ENCODE measurements around the gene TAF5L. TPM values are rescaled to one million over a fixed set of nuclear protein-coding genes. Genes with fewer than 3 reads are reported as not detected.

Gene TAF5L
- total RNA-seq, 3 donors from 2014 or later (not counting 1 experiment from before 2014, with no cell fraction given) = 21.6 to 37.9 (median 32.7) TPM

DNA sequence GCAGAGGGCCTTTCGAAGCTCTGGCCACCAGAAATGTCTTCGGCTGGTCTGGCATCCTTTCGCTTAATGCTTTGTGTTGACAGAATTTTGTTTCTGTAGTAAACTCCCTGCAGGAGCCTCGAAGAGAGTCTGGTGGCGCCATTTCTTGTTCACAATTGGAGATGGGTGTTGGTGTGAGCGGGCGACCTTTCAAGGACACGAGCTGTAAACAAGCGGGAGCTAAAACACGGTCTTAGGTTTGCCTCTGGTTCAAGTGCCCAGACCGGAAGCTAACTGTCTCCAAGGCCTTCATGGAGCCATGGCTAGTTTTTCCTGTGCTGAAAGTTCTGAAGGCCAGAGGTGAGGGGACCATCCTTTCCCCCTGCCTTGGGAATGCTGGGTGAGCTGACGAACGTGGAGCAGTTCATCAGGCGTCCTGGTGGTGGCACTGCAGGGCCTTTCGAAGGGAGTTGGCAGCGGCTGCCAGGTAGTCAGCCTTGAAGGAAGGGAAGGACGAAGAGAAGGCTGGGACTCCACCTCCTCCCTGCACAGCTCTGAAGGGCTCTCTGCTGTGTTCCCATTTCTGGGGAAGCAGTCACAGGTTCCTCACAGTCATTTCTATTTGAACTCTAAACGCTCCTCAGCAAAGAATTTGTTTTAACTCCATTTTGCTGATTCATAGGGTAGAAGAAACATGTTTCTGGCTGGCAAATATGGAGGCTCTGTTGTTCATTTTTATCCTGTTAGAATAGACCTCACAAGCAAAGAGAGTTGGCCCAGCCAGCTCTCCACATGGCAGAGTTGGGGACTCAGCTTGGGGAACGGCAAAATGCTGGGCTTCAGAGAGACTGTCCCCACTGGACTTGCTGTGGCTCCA, 35.3 kb upstream of the TAF5L start:
- H3K4me3 Mint-ChIP-seq = no peak overlapping the region
- no peak overlapping the region for H3K4me3 ChIP-seq (ENCODE audit: low read length)
- H3K4me1 Mint-ChIP-seq = no peaks in the 10 kb centered on the region
- no peaks in the 10 kb centered on the region for H3K27me3 Mint-ChIP-seq (ENCODE audit: low read depth in 2 of 2)
- no peaks in the 10 kb centered on the region for H3K9me3 Mint-ChIP-seq
- no peaks in the 10 kb centered on the region for H3K27me3 ChIP-seq (ENCODE audit: control insufficient read depth, insufficient read depth, low read length)
- intact Hi-C loops (cut with micrococcal nuclease) = loop anchor here (1.0 to 10.0 kb wide), 3 partner anchors 406 to 649 kb away; no protein-coding TSS in a partner anchor
- H3K36me3 ChIP-seq (ENCODE audit: control insufficient read depth, insufficient read depth, low read length) = peaks cover 26% of the 10 kb centered on the region
- WGBS (ENCODE audit: insufficient coverage) = 66% methylated on average over 19 of the region's 19 CpGs
- no peak overlapping the region for H3K27ac ChIP-seq (ENCODE audit: low read length)
- TF ChIP-seq, protein P1, sequence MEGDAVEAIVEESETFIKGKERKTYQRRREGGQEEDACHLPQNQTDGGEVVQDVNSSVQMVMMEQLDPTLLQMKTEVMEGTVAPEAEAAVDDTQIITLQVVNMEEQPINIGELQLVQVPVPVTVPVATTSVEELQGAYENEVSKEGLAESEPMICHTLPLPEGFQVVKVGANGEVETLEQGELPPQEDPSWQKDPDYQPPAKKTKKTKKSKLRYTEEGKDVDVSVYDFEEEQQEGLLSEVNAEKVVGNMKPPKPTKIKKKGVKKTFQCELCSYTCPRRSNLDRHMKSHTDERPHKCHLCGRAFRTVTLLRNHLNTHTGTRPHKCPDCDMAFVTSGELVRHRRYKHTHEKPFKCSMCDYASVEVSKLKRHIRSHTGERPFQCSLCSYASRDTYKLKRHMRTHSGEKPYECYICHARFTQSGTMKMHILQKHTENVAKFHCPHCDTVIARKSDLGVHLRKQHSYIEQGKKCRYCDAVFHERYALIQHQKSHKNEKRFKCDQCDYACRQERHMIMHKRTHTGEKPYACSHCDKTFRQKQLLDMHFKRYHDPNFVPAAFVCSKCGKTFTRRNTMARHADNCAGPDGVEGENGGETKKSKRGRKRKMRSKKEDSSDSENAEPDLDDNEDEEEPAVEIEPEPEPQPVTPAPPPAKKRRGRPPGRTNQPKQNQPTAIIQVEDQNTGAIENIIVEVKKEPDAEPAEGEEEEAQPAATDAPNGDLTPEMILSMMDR (IDR thresholded peaks at IDR 0.05) = peak; percentile 73
- peaks cover 13% of the 10 kb centered on the region for H3K4me1 ChIP-seq (ENCODE audit: control insufficient read depth, insufficient read depth, low read length)
- peak; percentile 53 to 80 for DNase-seq
- no peaks in the 10 kb centered on the region for H3K9me3 ChIP-seq (ENCODE audit: control insufficient read depth, insufficient read depth, low read length)
- H3K36me3 Mint-ChIP-seq = no peaks in the 10 kb centered on the region
- H3K27ac Mint-ChIP-seq = no peak overlapping the region
- peak; percentile 60 to 76 (median 70) for ATAC-seq

DNA sequence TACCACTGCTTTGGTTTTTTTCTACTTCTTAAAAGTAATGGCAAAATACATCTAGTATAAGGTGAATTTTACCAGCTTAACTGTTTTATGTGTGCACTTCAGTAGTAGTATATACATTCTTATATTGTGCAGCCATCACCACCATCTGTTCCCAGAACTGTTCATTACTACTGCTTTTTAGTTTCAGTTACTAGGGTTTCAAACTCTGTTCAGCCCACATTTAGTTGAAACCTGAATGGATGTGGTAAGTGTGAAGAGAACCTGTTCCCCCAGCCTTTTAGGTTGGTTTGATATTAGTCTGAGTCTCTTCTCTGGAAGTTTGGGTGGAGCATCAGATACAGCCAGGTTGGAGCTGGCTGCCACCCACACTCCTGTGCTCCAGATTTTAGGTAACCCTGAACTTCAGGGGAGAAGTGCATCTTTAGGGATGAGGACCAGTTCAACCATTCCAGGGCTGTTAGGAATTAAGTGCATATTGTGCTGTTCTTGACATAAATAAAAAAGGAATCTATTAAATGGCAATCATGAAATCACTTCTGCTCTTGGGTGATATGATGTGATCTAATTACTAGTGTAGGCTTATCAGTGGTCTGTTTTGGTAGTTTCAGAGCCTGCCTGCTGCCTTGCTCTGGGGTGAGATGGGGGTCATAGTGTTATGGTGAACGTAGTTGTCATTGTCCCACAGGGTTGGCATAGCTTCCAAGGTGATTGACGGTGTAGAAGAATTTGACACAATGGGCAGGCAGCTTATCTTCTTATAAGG, 32.3 kb upstream of the TAF5L start:
- Mint-ChIP-seq H3K9me3 (no peaks in the 10 kb centered on the region), H3K27me3 (ENCODE audit: low read depth in 2 of 2) (no peaks in the 10 kb centered on the region), H3K4me1 (no peaks in the 10 kb centered on the region), H3K27ac (no peak overlapping the region), H3K4me3 (no peak overlapping the region), H3K36me3 (no peaks in the 10 kb centered on the region)
- Histone ChIP-seq H3K9me3 (ENCODE audit: control insufficient read depth, insufficient read depth, low read length) (no peaks in the 10 kb centered on the region), H3K27me3 (ENCODE audit: control insufficient read depth, insufficient read depth, low read length) (no peaks in the 10 kb centered on the region), H3K4me3 (ENCODE audit: low read length) (no peak overlapping the region), H3K27ac (ENCODE audit: low read length) (no peak overlapping the region), H3K36me3 (ENCODE audit: control insufficient read depth, insufficient read depth, low read length) (peaks cover 36% of the 10 kb centered on the region), H3K4me1 (ENCODE audit: control insufficient read depth, insufficient read depth, low read length) (no peaks in the 10 kb centered on the region)
- WGBS (ENCODE audit: insufficient coverage) = 100% methylated on average over 2 of the region's 2 CpGs
- TF ChIP-seq, protein P1 (IDR thresholded peaks at IDR 0.05) = no peak
- intact Hi-C loops (cut with micrococcal nuclease) = no loop called here
- DNase-seq (no peak), ATAC-seq (no peak)

DNA sequence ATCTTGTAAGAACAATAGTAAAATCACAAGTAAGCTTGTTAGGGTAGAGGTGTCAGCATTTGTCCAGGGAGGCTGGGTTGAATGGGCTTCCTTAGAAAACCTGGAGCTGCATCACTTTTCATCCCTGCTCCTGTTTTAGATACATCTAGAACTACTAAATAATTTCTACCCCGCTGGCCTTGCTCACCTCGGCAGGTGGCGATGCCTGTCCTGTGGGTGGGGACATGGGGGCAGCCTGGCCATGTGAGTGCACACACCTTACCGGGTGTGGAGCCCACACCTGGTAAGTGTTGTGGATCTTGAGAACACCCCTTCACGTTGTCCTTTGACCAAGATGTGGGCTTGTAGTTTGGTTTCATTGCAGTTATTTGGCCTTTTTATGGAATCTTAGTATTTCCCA, 29.9 kb upstream of the TAF5L start:
- no peaks in the 10 kb centered on the region for H3K9me3 ChIP-seq (ENCODE audit: control insufficient read depth, insufficient read depth, low read length)
- H3K4me1 ChIP-seq (ENCODE audit: control insufficient read depth, insufficient read depth, low read length) = no peaks in the 10 kb centered on the region
- no peaks in the 10 kb centered on the region for H3K27me3 Mint-ChIP-seq (ENCODE audit: low read depth in 2 of 2)
- TF ChIP-seq, protein P1 (IDR thresholded peaks at IDR 0.05) = no peak
- no peak overlapping the region for H3K27ac Mint-ChIP-seq
- no peak overlapping the region for H3K27ac ChIP-seq (ENCODE audit: low read length)
- WGBS (ENCODE audit: insufficient coverage) = 94% methylated on average over 5 of the region's 5 CpGs
- H3K36me3 ChIP-seq (ENCODE audit: control insufficient read depth, insufficient read depth, low read length) = peaks cover 44% of the 10 kb centered on the region
- H3K9me3 Mint-ChIP-seq = no peaks in the 10 kb centered on the region
- H3K36me3 Mint-ChIP-seq = no peaks in the 10 kb centered on the region
- ATAC-seq = no peak
- H3K4me3 Mint-ChIP-seq = no peak overlapping the region
- intact Hi-C loops (cut with micrococcal nuclease) = no loop called here
- no peaks in the 10 kb centered on the region for H3K27me3 ChIP-seq (ENCODE audit: control insufficient read depth, insufficient read depth, low read length)
- no peaks in the 10 kb centered on the region for H3K4me1 Mint-ChIP-seq
- DNase-seq = no peak
- H3K4me3 ChIP-seq (ENCODE audit: low read length) = no peak overlapping the region

Data from natural killer cell (primary cell).